GM19463 (cell line): ENCODE data around the gene KRT83.
"Not testable (repeated sequence)": the region's sequence is repeated elsewhere in the genome, so short reads cannot be mapped to it uniquely, and the experiment has no call there.

ENCODE experiments used
- ATAC-seq: cut with Tn5 transposase; IDR thresholded peaks from one replicate; pipeline ENCODE4 v1.9.1; 2021; ENCODE audit warnings: mild to moderate bottlenecking, moderate library complexity; ENCODE audit not compliant: unreplicated experiment

Gene KRT83

DNA sequence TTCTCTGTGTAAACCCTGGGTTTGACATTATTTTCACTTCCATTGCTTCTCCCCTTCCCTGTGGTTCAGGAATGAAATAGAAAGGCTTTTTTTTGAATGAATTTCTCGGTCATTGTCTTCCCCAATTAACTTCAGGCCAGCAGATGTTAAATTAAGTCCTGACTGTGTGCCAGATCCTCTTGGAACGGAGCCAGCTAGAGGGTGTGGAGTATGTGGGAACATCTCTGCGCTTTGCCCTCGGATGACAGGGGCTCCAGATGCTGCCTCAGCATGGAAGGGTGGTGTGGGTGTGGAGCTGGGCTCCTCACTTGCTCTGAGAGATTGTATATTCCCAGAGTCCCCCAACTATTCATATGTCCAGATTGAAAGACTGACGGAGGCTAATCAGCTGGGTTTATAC is 33.0 kb upstream of the KRT83 start:
- no peak for ATAC-seq

- ATAC-seq = no peak
These were observed 32.6 kb upstream of the KRT83 start for GRCh38 chr12:52353766-52354165.

DNA sequence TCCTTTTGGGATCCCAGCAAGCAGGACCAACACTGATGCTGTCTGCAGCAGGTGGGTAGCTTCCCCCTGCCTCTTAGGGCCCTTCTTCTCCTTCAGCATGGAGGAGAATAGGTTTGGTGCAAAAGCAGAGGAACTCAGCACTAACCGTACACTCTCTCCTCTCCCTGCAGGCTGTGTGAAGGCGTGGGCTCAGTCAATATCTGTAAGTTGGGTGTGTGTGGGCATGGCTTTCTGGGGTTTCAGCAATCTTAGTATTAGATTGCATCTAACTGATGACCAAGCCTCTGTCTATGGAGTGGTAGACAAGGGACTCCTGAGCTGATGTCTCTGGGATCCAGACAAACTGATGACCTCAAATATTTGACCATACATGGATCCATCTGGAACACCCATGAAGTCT is 31.8 kb upstream of the KRT83 start:
- no peak for ATAC-seq

- ATAC-seq = no peak
These were observed 30.2 kb upstream of the KRT83 start for GRCh38 chr12:52351196-52352059.

GRCh38 chr12:52350786-52351185 is 29.6 kb upstream of the KRT83 start:
- no peak for ATAC-seq

- ATAC-seq = no peak
These were observed 28.9 kb upstream of the KRT83 start for GRCh38 chr12:52350021-52350620.

GRCh38 chr12:52349196-52349595 is 28.0 kb upstream of the KRT83 start:
- no peak for ATAC-seq

GRCh38 chr12:52347551-52348510 is 26.6 kb upstream of the KRT83 start:
- ATAC-seq = no peak

- no peak for ATAC-seq
These were observed 25.8 kb upstream of the KRT83 start for GRCh38 chr12:52347016-52347415.

DNA sequence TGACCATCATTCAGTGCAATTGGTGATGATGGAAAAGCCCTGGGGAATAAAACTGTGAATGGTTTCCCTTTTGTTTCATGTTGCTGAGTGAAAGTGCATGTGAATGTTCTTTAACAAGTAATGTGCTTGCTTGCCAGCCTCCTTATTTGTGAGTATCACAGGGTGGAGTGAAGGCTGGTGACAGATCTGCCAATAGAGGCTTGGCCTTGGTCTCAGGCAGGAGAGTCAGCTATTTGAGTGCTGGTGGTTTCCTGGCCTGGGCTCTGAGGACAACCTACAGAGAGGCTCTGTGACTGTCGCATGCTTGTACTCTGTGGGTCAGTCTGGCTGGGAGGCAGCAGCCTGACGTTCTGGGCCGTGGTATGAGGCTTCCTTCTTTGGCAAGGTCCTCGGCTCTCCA is 25.4 kb upstream of the KRT83 start:
- no peak for ATAC-seq

DNA sequence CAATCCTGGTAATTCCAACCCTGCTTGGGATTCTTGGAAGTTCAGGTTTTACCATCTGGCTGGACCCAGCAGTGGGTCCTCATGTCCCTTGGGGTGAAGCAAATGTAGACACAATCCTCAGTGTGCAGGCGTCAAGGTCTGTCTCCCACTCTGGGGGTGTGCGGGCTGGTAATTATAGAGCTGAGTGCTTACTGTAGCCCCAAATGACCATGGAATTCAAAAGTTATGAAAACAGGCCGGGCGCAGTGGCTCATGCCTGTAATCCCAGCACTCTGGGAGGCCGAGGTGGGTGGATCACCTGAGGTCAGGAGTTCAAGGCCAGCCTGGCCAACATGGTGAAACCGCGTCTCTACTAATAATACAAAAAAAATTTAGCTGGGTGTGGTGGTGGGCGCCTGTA is 23.8 kb upstream of the KRT83 start:
- ATAC-seq = not testable (repeated sequence)

GRCh38 chr12:52344111-52344510 is 22.9 kb upstream of the KRT83 start:
- ATAC-seq = no peak

DNA sequence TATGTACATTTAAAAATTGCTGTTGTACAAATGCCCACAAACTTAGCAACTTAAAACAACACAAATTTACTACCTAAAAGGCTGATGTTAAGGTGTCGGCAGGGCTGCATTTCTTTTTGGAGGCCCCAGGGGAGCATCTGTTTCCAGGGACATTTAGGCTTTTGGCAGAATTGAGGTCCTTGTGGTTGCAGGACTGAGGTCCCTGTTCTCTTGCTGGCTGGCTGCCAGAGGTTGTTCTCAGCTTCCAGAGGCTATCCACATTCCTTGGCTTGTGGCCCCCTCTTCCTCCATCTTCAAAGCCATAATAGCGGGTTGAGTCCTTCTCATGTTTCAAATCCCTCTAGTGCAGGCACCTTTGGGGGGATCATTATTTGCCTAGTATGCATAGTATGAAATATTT is 22.4 kb upstream of the KRT83 start:
- ATAC-seq = no peak

DNA sequence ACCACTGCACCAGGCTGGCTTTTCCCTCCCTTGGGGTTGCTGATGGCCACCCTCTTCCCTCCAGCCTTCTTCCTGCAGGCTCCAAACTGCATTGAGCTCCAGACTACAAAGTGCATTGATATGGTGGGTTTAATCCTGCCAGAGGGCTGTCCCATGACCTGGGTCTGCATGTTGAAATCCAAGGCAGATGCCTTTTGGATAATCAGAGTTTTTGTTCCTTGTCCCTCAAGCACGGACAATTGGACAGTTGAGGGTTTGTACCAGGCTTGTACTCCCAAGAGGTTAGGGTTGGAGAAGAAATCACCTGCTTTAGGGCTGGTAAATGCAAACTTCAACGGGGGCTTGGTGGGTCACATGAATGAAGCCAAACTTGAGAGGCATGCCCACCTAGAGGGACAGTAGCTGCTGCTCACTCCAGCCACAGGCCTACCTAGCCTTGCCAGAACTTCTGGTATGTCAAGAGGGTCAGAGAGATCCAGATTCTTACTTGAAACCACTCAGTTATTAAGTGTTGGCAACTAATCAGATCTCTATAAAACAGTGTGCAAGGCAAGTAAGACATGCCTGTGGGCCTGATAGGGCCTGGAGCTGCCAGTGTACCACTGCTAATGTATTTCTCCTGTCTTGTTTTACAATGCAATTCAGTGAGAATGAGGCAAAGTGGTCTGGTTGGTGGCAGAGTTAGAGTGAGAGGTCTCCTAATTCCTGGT is 21.7 kb upstream of the KRT83 start:
- ATAC-seq = no peak

- no peak for ATAC-seq
These were observed 19.9 kb upstream of the KRT83 start for GRCh38 chr12:52341066-52341580.

DNA sequence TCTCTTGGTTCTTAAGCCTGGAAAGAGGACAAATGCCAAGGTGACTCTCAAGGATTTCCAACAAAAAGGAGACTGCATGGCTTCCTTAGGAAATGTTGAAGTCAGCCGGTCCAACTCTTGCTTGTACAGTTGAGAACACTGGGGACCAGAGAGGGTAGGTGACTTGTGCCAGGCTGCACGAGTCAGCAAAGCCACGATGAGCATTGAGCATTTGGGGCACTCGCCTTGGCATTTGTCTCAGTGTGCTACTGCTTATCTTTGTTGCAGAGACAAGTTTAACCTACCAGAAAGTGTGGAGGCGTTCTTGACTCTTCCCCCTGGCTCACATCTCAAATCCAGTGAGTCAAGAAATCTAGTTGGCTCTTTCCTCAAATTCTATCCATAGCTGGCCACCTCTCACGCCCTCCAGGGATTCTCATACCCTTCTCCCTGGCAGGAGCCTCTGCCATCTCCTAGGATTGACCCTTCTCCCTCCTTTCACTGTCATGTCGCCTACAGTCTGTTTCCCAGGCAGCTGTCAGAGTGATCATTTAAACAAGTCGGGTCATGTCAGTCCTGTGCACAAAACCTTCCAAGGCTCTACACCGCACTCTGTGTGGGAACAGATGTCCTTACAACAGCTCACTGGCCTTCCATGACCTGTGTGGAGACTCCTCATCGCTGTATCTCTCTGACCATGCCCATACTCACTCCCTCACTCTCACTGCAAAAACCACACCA is 17.2 kb upstream of the KRT83 start:
- no peak for ATAC-seq

DNA sequence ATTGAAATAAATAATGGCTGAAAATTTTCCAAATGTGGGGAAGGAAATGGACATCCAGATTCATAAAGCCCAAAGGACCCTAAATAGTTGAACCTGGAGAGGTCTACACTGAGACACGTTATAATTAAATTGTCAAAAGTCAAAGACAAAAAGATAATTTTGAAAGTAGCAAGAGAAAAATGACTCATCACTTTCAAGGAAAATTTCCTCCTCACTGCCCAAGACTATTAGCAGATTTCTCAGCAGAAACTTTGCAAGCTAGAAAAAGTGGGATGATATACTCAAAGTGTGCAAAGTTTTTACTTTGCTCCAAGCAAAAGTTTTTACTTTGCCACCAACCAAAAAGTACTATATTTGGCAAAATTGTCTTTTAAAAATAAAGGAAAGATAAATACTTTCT is 15.9 kb upstream of the KRT83 start:
- no peak for ATAC-seq

DNA sequence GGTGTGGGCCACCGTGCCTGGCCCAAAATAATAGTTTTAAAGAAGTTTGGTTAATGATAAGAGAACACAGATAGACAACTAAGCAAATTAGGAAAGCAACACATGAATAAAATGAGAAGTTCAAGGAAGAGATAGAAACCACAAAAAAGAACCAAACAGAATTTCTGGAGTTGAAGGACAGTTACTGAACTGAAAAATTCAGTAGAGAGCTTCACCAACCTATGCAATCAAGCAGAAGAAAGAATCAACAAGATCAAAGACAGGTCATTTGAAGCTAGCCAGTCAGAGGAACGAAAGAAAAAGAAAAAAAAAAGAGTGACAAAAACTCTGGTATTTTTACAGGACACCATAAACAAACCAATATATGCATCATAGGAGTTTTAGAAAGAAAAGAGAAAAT is 15.4 kb upstream of the KRT83 start:
- ATAC-seq = no peak

GRCh38 chr12:52335598-52336262 is 14.5 kb upstream of the KRT83 start:
- ATAC-seq = no peak
